GM12891 (cell line): ENCODE data around the gene SLPI.

Source experiments
- POLR2A ChIP-seq: IDR thresholded peaks from 2 replicates; pipeline ENCODE4 v1.6.1; 2011; ENCODE audit warnings: low read depth, low read length, control low read depth
- POLR2AphosphoS5 ChIP-seq: IDR thresholded peaks from 2 replicates; pipeline ENCODE4 v1.6.1; 2011; ENCODE audit warnings: low read depth, low read length, control low read depth
- TAF1 ChIP-seq: IDR thresholded peaks from 2 replicates; pipeline ENCODE4 v1.6.1; 2011; ENCODE audit warnings: low read depth, low read length, control low read depth

DNA sequence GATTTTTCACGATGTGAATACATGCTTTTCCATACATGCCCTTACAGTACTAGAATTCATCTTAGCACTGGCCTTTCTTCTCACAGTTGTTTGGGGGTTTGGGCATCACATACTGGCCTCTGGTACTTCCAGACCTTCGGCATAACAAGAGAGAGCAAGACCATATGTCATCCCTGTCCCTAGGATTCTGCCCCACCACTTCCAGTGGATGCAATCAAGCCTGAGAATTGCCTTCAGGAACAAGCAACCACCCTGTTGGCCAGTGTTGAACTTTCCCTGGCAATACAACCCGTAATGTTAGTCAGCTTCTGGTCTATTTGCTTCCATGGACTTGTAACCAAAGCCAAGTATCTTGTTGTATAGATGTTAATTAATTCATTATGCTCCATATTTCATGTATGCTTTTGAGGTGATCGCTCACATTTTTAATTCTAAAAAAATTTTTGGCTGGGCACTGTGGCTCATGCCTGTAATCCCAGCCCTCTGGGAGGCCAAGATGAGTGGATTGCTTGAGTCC is 15.4 kb upstream of the SLPI start:
- TF ChIP-seq POLR2A, result no peak
- no peak for TF ChIP-seq POLR2AphosphoS5
- TF ChIP-seq TAF1, result no peak
